Endothelial cell of umbilical vein (primary cell): ENCODE results near the gene MEGF10. TPM values are rescaled to one million over a fixed set of nuclear protein-coding genes. Genes with fewer than 3 reads are reported as not detected.

ENCODE experiments used
- BruUV-seq: library from RNA; stranded (reverse); fragments of 400-500 nt; replicated peaks from 2 replicates; lab custom pipeline; 2021; lab: Mats Ljungman, UMichigan
- CTCF ChIA-PET: fragments of 300-600, 350-600 bp; sonication (Branson Sonifier 250); formaldehyde crosslinking; loops from one replicate; lab custom pipeline; 2021; ENCODE audit warnings: antibody characterized with exemption, inconsistent platforms; lab: Charles Lee
- POLR2A ChIA-PET: fragments of 300-600, 350-600 bp; sonication (Branson Sonifier 250); formaldehyde crosslinking; loops from one replicate; lab custom pipeline; 2021; ENCODE audit warnings: antibody characterized with exemption, inconsistent platforms; lab: Charles Lee
- DNase-seq: peaks from one replicate; pipeline ENCODE4 v3.0.0-alpha.2; 2011; ENCODE audit warnings: low read depth, low spot score
- FAIRE-seq: peaks from 2 replicates; lab custom pipeline; 2011; peaks lifted over from hg19 to GRCh38; lab: Jason Lieb, UNC
- H2AFZ ChIP-seq: 2 replicates; pipeline ENCODE4 v1.6.0; 2012; ENCODE audit warnings: low read depth, low read length, control low read depth, inconsistent platforms
- H3K27ac ChIP-seq: 2 replicates; pipeline ENCODE4 v1.5.1; 2011; ENCODE audit warnings: low read depth, mild to moderate bottlenecking, control low read depth, low read length, moderate library complexity; ENCODE audit not compliant: insufficient read depth
- H3K27me3 ChIP-seq, 2 experiments: 2 replicates each; pipeline versions ENCODE4 v1.6.0 to v1.6.1; 2011; ENCODE audit warnings: low read length in 2 of 2, mixed read lengths in 1 of 2; ENCODE audit not compliant: control insufficient read depth in 2 of 2, insufficient read depth in 2 of 2
- H3K36me3 ChIP-seq, 2 experiments: 2 replicates in 1 of 2; 3 replicates in 1 of 2; pipeline ENCODE4 v1.5.1; 2011; ENCODE audit warnings: low read length in 2 of 2, mild to moderate bottlenecking in 1 of 2, moderate library complexity in 1 of 2; ENCODE audit not compliant: control insufficient read depth in 2 of 2, insufficient read depth in 2 of 2; ENCODE audit errors: extremely low read depth in 1 of 2
- H3K4me1 ChIP-seq: 3 replicates; pipeline ENCODE4 v1.5.1; 2011; ENCODE audit warnings: mild to moderate bottlenecking, low read length; ENCODE audit not compliant: control insufficient read depth, insufficient read depth; ENCODE audit errors: extremely low read depth
- H3K4me2 ChIP-seq: 2 replicates; pipeline ENCODE4 v1.6.1; 2011; ENCODE audit warnings: low read length, control low read depth, mixed read lengths; ENCODE audit not compliant: insufficient read depth
- H3K4me3 ChIP-seq, 3 experiments: fragments of 200-600 bp in 1 of 3; sonication (generic), shearing (Covaris generic) in 1 of 3; replicated peaks in 1 of 3; 2 replicates each; pipeline ENCODE4 v1.5.1; 2011 to 2016; ENCODE audit warnings: control low read depth in 3 of 3, low read length in 3 of 3, mild to moderate bottlenecking in 2 of 3, inconsistent platforms in 1 of 3, low read depth in 1 of 3, moderate library complexity in 1 of 3; ENCODE audit not compliant: insufficient read depth in 1 of 3
- H3K79me2 ChIP-seq: 2 replicates; pipeline ENCODE4 v1.6.0; 2012; ENCODE audit warnings: low read length, inconsistent platforms; ENCODE audit not compliant: control insufficient read depth, insufficient read depth
- H3K9ac ChIP-seq: replicated peaks from 2 replicates; pipeline ENCODE3; 2011; ENCODE audit warnings: low read length, control low read depth; ENCODE audit not compliant: insufficient read depth; ENCODE audit errors: extremely low read depth
- H3K9me1 ChIP-seq: replicated peaks from 3 replicates; pipeline ENCODE4 v1.6.0; 2011; ENCODE audit warnings: mild to moderate bottlenecking, low read length; ENCODE audit not compliant: control insufficient read depth, insufficient read depth; ENCODE audit errors: extremely low read depth
- H3K9me3 ChIP-seq: replicated peaks from 2 replicates; pipeline ENCODE4 v1.5.1; 2012; ENCODE audit warnings: low read length, inconsistent platforms; ENCODE audit not compliant: control insufficient read depth, insufficient read depth
- H4K20me1 ChIP-seq: replicated peaks from 2 replicates; pipeline ENCODE3; 2011; ENCODE audit warnings: mild to moderate bottlenecking, low read length; ENCODE audit not compliant: control insufficient read depth, insufficient read depth; ENCODE audit errors: extremely low read depth
- EZH2 ChIP-seq: IDR thresholded peaks from 2 replicates; pipeline ENCODE4 v1.6.1; 2012; ENCODE audit warnings: borderline replicate concordance, low read depth, mild to moderate bottlenecking, moderate library complexity, low read length, inconsistent platforms; ENCODE audit not compliant: severe bottlenecking
- FOS ChIP-seq: IDR thresholded peaks from 2 replicates; pipeline ENCODE4 v1.6.1; 2011; ENCODE audit warnings: mild to moderate bottlenecking, low read length, moderate library complexity, borderline replicate concordance; ENCODE audit not compliant: insufficient read depth
- GATA2 ChIP-seq: IDR thresholded peaks from 2 replicates; pipeline ENCODE4 v1.7.0; 2011; ENCODE audit warnings: low read depth, mild to moderate bottlenecking, moderate library complexity, mixed read lengths, low read length; ENCODE audit not compliant: insufficient read length, insufficient read depth
- JUN ChIP-seq: IDR thresholded peaks from 2 replicates; pipeline ENCODE4 v1.6.1; 2011; ENCODE audit warnings: borderline replicate concordance, low read depth; ENCODE audit not compliant: insufficient read length, insufficient read depth
- MYC ChIP-seq: IDR thresholded peaks from one replicate; pipeline ENCODE4 v1.6.1; 2011; ENCODE audit warnings: mild to moderate bottlenecking, low read depth, low read length
- POLR2A ChIP-seq: IDR thresholded peaks from 2 replicates; pipeline ENCODE4 v1.6.1; 2012; ENCODE audit warnings: low read depth, mild to moderate bottlenecking, control low read depth, low read length
- POLR2AphosphoS5 ChIP-seq: IDR thresholded peaks from 2 replicates; pipeline ENCODE4 v1.6.1; 2012; ENCODE audit warnings: low read depth, mild to moderate bottlenecking, control low read depth, low read length, moderate library complexity; ENCODE audit not compliant: insufficient read depth
- dilution Hi-C: fragments of 300-500 bp; cut with MboI; formaldehyde crosslinking; loops from one replicate; pipeline ENCODE4 v1.15.0; 2019; ENCODE audit warnings: low sequenced_read_pairs; ENCODE audit not compliant: extremely low pct_ligation_motif_present
- intact Hi-C: fragments of 100-400 bp; cut with micrococcal nuclease; formaldehyde crosslinking; loops from one replicate; pipeline ENCODE4 v1.10.0; 2022
- polyA plus RNA-seq, 4 experiments: library from polyadenylated mRNA; depleted of rRNA in 3 of 4; stranded (reverse) in 3 of 4; unstranded in 1 of 4; fragments of >200 nt; gene quantifications; 2 replicates each; pipeline versions ENCODE4 v1.2.1 to v1.2.3, GENCODE V29; 2011 to 2012; ENCODE audit warnings: missing spikeins in 1 of 4
- total RNA-seq: library from RNA; stranded (reverse); gene quantifications from 2 replicates; pipeline ENCODE4 v1.2.3, GENCODE V29; 2021
- TF ChIP-seq, protein P1 (sequence below), 2 donors: IDR thresholded peaks; 1 replicate in 1 of 2; 2 replicates in 1 of 2; pipeline ENCODE4 v1.5.1; 2011; ENCODE audit warnings: low read length in 2 of 2, mild to moderate bottlenecking in 2 of 2, moderate library complexity in 2 of 2, control low read depth in 1 of 2, inconsistent platforms in 1 of 2, low read depth in 1 of 2; ENCODE audit not compliant: insufficient read depth in 1 of 2; ENCODE audit errors: extremely low read depth in 1 of 2
- TF ChIP-seq, protein P2 (sequence below): IDR thresholded peaks from 2 replicates; pipeline ENCODE4 v1.6.1; 2011; ENCODE audit not compliant: insufficient read depth, insufficient read length

The MEGF10 gene
- total and polyA plus RNA-seq, 2 donors (not counting 3 experiments of a cell fraction or from before 2014, with no cell fraction given) = 0.30 to 1.00 TPM

DNA sequence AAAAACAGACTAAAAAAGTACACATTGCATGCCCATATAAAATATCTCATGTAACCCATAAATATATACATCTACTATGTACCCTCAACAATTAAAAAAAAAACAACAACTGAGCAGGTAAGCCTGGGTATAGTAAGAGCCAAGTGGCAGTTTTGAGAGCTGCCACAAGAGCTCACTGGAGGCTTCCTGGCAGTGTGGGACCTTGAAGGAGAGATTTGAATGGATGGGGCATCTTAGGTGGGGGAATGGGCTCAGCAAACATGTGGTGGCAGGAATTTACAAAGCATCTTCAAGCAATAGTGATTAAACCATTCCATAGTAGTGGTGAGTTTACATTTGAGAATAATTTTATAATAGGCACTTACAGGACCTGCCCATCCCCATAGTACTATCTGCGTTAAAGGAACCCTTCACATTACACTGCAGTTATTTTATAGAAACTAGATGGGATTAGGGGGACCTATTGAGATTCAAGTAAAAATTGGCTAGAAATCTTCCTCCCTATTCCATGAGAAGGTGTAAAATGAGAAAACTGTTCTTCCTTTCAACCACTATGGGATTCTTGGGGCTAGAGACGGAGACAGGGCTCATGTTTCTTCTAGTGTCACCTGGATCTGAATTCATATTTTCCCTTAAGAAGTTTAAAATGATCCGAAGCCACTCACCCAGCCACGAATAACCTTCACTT, 6.9 kb downstream of the MEGF10 start:
- CTCF ChIA-PET = interaction anchor here (0.7 to 1.4 kb wide), 5 partner anchors 8 to 460 kb away, joined by 3 to 9 read pairs (median 3); no protein-coding TSS in a partner anchor
- Histone ChIP-seq H3K4me2 (no peak overlapping the region), H3K9me1 (no peaks in the 10 kb centered on the region), H3K9me3 (no peaks in the 10 kb centered on the region), H2AFZ (no peak overlapping the region), H3K4me3 (no peak overlapping the region), H3K27ac (no peak overlapping the region), H3K9ac (no peak overlapping the region), H3K4me1 (peaks cover 18% of the 10 kb centered on the region), H3K36me3 (no peaks in the 10 kb centered on the region), H3K79me2 (no peaks in the 10 kb centered on the region), H3K27me3 (peaks cover 18 to 20% of the 10 kb centered on the region in 2 experiments), H4K20me1 (no peaks in the 10 kb centered on the region)
- DNase-seq = no peak
- POLR2A ChIA-PET = no interaction called here
- no TSS peak for BruUV-seq
- FAIRE-seq = no peak
- intact Hi-C loops = no loop called here
- TF ChIP-seq, protein P1, sequence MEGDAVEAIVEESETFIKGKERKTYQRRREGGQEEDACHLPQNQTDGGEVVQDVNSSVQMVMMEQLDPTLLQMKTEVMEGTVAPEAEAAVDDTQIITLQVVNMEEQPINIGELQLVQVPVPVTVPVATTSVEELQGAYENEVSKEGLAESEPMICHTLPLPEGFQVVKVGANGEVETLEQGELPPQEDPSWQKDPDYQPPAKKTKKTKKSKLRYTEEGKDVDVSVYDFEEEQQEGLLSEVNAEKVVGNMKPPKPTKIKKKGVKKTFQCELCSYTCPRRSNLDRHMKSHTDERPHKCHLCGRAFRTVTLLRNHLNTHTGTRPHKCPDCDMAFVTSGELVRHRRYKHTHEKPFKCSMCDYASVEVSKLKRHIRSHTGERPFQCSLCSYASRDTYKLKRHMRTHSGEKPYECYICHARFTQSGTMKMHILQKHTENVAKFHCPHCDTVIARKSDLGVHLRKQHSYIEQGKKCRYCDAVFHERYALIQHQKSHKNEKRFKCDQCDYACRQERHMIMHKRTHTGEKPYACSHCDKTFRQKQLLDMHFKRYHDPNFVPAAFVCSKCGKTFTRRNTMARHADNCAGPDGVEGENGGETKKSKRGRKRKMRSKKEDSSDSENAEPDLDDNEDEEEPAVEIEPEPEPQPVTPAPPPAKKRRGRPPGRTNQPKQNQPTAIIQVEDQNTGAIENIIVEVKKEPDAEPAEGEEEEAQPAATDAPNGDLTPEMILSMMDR (IDR thresholded peaks at IDR 0.05; ENCODE audit: extremely low read depth in 1 of 2, insufficient read depth in 1 of 2, low read depth in 1 of 2, low read length in 2 of 2) = no peak
- TF ChIP-seq, protein P2, sequence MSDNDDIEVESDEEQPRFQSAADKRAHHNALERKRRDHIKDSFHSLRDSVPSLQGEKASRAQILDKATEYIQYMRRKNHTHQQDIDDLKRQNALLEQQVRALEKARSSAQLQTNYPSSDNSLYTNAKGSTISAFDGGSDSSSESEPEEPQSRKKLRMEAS = no peak
- TF ChIP-seq JUN = no peak
- no peak for TF ChIP-seq FOS
- no peak for TF ChIP-seq MYC
- TF ChIP-seq POLR2A = no peak
- no peak for TF ChIP-seq GATA2
- TF ChIP-seq EZH2 = no peak
- no peak for TF ChIP-seq POLR2AphosphoS5
- dilution Hi-C loops = no loop called here
